IMR-90 (cell line): ENCODE results near the gene PHACTR2. TPM values are rescaled to one million over a fixed set of nuclear protein-coding genes. Genes with fewer than 3 reads are reported as not detected.

Source experiments
- POLR2A ChIP-seq: IDR thresholded peaks from 2 replicates; pipeline ENCODE4 v1.6.1; 2012; ENCODE audit warnings: mild to moderate bottlenecking, low read depth, low read length
- RAD21 ChIP-seq: IDR thresholded peaks from 2 replicates; pipeline ENCODE4 v1.6.1; 2012; ENCODE audit warnings: low read length, improper control_type of control experiment
- USF2 ChIP-seq: fragments of 150-350 bp; IDR thresholded peaks from 2 replicates; pipeline ENCODE4 v1.6.1; 2017; ENCODE audit warnings: mild to moderate bottlenecking, antibody characterized with exemption, low read length, low read depth
- polyA plus RNA-seq, 3 experiments: library from polyadenylated mRNA; depleted of rRNA; stranded (reverse); fragments of >200 nt; gene quantifications; 2 replicates each; pipeline ENCODE4 v1.2.3, GENCODE V29; 2012; ENCODE audit warnings: low replicate concordance in 1 of 3
- total RNA-seq: library from RNA; depleted of rRNA; stranded (reverse); fragments of >200 nt; gene quantifications from 2 replicates; pipeline ENCODE4 v1.2.3, GENCODE V29; 2012

Gene PHACTR2
- total and polyA plus RNA-seq, 2 of the 4 experiments (the other 2 are of a cell fraction) = 14.5 to 74.2 TPM

DNA sequence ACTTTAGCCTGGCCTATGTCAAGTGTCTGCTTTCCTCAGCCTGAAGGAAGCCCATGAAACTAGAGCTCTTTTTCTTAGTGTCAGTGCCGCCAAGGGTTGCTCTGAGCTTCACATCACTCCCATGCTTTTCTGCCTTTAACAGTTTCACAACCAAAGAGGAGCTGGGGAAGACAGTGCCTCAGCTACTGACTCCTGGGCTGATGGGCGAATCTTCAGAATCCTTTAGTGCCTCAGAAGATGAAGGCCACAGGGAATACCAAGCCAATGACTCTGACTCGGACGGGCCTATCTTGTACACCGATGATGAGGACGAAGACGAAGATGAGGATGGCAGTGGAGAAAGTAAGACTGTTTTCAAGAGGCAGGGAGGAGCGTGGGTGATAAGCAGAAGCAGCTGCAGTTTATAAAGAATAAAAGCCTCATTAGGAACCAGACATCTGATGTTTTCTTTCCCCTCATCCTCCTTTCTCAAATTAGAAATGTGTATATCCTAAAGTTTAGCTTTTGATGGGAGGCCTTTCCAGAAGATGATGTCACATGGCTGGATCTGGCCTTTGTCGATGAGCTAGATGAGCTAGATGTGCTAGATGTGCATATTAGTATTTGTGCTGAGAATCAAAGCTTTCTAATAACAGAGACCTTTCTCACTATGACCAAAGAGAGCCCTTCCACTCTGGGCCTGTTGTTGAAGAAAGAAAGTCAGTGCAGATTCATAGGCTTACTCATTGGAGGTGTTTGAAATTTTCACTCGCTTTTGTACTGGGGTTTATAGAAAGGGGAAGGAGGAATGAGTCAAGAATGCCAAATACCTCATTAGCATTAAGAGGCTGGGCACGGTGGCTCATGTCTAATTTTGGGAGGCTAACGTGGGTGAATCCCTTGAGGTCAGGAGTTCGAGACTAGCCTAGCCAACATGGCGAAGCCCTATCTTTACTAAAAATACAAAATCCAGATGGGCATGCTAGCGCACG lies 94.6 kb downstream of the PHACTR2 start (continued):
- TF ChIP-seq USF2 (no peak), POLR2A (no peak), RAD21 (no peak)
